NCI-H446 (cell line): Measurements from ENCODE around the gene CTDNEP1.

ENCODE experiments used
- DNase-seq, 2 experiments: peaks; one replicate each; lab custom pipeline; 2025; lab: John Stamatoyannopoulos, UW

Gene CTDNEP1

DNA sequence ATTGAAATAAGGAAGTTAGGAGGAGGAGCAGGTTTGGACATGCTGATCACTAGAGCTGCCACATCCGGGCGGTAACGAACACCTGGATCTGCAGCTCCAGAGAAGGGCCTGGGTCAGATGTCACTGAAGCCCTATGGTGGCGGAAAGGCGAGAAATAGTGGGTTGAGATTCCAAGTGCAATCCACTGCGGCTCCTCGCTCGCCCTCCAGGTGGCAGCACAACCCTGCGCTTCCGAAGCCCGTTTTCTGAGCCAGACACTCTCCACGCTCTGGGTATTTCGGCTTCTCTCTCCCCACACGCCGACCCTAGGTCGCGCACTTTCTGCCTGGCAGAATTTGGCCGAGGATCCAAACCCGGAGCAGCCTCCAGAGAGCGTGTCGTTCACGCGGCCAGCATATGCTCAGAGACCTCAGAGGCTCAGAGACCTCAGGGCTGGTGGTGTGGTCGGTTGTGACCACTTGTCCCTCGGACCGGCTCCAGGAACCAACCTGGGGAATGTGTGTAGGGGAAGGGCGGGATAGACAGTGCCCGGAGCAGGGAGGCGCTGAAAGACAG, 29.1 kb upstream of the CTDNEP1 start:
- DNase-seq = peak; percentile 70 to 82

DNA sequence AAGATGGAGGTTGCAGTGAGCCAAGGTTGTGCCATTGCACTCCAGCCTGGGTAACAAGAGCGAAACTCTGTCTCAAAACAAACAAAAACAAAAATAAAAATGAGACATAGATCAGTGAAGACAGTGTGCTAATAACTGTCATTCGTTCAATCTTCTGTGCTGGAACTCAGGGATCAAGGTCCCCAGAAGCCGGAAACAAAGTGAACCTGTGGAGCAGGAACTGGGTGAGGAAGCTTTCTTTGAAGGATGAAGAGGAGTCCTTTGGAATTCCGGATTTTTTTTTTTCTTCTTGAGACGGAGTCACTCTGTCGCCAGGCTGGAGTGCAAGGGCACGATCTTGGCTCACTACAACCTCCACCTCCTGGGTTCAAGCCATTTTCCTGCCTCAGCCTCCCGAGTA, 27.9 kb upstream of the CTDNEP1 start:
- DNase-seq = no peak

DNA sequence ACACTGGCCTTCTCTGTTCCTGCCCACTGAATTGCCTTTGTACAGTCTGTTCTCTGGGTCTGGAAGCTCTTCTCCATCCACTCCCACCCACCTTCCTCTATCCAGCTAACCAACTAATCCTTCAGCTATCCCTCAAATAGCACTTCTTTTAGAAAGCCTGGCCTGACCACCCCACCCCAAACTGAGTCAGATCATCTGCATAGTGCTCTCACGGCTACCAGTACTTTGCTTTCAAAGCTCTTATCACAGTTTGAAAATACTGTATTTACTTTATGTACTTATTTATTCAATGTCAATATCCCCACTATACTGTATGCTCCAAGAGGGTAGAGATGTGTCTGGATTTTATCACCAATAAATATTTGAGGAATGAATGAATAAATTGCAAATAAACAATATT, 15.2 kb upstream of the CTDNEP1 start:
- DNase-seq = no peak

DNA sequence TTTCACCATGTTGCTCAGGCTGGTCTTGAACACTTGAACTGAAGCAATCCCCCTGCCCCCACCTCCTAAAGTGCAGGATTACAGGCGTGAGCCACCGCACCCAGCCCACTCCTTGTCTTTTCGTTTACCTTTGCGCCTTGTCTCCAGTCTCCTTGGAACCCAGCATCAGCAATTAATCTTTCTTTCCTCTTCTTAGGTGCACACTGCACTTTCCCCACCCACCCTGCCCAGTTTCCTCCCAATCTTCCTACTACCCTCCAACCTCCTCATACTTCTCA, 12.2 kb upstream of the CTDNEP1 start:
- no peak for DNase-seq

DNA sequence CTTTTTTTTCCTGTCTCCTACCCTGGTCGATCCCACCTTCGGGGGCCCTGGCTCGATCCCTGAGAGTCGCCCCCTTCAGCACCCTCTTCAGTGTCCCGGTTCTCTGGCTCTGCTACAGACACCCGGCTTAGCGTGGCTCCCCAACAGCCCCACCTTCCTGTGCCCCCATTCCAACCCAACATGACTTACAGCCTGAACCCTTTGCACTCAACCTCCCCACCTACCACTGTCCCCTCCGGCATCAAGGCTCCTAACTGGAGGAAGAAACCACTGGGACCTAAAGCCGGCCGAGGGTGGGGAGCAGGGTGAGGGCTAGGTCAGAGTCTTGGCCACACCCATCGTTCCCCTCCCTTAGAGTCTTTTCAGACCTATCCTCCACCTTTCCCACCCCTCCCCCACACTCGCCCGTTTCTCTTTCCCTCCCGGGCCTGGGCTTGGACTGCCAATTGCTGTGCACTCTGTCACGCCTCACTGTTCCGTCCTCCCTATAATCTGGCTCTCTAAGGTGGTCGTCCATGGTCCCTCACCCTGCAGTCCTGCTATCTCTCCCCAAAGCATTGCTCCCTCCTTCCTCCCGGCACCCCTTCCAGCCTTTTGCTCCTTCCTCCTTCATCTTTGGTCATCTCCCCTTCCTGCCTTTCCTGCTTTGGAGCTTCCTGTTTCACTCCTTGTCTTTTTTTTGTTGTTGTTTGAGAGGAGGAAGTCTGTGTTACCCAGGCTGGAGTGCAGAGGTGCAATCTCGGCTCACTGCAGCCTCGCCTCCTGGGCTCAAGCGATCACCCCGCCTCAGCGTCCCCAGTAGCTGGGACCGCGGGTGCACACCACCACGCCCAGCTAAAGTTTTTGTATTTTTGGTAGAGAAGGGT, 11.6 kb upstream of the CTDNEP1 start:
- DNase-seq = peak in 1 of 2 experiments; percentile 15

DNA sequence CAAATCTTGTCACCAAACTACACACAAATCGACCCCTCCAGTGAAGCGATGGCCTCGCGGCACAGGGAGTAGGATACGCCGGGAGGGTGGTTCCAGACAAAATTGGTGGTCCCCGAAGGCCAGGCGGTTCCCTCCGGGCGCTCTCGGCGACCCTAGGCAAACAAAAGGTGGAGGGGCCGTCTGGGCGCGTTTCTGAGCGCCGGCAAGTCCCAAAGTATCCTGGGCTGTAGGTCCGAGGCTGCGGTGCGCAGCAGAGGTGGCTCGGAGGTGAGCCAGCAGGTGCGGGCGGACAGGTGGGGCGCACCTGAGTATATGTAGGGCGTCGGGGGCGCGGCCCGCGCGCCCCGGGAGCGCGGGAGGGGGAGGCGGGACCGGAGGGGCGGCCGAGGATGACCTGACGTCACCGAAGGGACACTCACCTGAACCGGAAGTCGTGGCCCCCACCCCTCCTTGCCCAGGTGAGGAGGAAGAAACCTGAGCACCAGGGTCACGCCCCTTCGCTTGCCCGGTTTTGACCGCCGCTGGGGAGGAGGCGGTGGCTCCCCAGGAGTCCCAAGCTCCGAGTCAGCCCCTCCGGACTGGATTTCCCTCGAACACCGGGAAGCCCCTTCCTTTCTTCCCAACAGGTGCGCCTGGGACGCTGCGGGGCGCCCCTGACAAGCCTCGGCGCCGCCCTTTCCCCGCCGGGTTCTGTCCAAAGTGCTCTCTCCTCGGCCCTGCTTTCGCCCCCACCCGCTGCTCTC, 10.8 kb upstream of the CTDNEP1 start, which contains the start of gene CLDN7:
CLDN7 (minus strand) TSS at position 287 of the 743 bp plus-strand sequence. CDS start 435 bp downstream, outside the sequence.
- DNase-seq = no peak

DNA sequence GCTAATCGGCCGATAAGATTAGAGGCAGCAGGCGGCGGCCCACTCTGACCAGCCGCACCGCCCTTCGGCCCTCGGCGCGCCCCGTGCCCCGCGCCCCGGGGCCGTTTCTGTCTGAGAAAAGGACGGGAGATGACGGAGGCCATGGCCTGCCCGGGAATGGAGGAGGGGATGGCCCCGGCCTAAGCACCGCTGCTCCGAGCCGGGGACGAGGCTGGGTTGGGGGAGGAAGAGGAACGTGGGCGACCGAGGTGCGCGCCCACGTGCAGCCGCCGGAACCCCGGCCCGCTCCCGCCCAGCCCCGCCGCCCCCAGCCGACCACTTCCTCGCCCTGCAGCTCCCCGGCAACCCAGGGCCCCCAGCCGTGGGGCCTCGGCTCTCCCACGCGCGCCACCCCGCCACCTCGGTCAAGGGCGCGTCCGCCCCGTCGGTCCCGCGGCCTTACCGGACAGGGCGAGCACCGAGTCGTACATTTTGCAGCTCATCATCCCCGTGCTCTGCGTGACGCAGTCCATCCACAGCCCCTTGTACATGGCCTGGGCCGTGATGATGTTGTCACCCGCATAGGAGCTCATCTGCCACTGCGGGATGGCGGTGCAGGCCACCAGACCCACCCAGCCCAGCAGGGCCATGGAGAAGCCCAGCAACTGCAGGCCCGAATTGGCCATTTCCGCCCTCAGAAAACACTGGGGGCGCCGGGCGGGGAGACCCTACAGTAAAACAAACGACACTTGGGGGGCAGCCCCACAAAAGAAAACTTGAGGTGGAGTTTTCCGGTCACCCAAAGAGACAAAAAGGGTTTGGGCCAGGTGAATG, 10.1 kb upstream of the CTDNEP1 start:
- no peak for DNase-seq

DNA sequence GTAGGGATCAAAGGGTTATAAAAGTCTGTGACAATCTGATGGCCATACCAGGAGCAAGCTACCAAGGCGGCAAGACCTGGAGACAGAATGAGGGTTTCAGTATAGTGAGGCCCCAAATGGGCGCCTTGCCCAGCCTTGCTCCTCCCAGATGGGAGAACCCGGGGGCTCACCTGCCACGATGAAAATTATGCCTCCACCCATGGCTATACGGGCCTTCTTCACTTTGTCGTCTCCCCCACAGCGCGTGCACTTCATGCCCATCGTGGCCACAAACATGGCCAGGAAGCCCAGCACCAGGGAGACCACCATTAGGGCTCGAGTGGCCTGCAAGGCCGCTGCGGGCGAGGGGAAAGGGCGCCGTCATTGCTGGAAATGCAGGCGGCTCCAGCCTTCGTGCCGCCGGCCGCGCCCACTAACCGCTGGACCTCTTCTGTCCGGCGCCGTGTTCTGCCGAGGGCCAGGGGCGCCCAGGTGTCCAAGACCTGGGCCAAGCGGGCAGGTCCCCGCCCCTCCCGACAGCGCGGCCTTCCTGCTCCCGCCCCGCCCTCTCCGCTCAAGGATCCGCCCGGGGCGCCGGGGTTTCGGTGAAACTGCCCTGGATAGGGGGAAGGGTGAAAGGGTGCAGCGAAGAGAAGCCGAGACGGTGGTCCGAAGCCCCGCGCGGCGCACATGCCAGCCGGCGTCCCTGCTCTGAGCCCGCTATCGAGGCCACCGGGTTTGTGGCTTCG, 9.3 kb upstream of the CTDNEP1 start:
- no peak for DNase-seq

DNA sequence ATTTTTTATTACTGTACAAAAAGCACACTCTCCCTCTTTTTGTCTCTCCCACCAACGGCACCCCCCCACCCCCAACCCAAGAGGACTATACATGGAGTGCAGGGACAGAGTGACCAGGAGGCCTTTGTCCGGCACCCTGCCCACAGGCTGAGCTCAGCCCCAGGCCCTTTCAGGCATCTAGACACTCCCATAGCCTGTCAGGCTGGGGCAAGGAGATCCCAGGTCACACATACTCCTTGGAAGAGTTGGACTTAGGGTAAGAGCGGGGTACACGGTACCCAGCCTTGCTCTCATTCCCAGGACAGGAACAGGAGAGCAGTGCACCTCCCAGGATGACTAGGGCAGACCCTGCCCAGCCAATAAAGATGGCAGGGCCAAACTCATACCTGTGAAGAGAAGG, 8.6 kb upstream of the CTDNEP1 start:
- no peak for DNase-seq

DNA sequence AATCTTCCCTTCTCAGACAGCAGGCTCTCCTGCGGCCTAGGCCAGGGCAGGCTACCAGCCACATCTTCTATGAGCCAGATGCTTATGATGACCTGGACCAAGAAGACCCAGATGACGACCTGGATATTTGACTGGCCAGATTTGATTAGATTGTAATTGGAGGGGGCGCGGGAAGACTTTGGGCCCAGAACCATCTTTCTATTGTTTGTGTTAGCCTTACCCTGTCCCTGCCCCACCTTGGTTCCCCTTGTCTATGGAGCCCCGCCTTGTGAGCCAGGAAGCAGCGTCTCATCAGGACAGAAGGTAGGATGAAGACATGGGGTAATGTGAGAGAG, 8.0 kb upstream of the CTDNEP1 start:
- DNase-seq = no peak

DNA sequence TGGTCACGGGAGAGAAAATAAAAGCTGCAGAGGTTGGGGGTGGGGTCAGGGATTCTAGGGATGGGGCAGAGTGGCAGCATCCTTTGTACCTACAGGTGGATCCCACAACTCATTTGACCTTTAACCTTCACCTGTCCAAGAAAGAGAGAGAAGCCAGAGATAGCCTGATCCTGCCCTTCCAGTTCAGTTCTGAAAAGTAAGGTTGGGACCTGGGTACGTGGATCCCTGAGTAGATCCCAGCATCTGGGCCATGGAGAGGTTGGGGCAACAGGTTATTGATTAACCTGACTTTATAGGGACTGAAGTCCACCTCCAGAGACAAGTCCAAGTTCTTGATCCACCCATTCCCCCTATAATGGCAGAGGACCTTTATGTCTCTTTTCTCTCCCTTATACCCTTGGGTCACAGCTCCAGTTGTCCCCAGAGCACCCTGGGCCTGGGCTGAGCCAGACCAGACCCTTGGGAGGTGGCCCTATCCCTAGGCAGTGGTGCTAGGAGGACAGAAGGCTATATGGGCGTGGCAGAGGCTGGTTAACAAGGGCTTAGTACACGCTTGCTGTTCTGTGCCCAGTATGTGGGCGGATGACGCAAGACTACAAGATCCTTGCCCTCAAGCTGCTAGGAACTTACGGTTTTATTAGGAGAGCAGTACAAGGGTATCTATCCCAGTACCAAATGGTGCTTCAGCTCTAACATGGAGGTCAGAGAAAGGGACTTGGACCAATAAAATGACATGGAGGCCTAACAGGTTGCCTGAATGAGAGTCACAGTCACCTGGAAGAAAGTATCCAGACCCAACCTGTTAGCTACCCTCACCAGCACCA, 7.4 kb upstream of the CTDNEP1 start:
- no peak for DNase-seq

DNA sequence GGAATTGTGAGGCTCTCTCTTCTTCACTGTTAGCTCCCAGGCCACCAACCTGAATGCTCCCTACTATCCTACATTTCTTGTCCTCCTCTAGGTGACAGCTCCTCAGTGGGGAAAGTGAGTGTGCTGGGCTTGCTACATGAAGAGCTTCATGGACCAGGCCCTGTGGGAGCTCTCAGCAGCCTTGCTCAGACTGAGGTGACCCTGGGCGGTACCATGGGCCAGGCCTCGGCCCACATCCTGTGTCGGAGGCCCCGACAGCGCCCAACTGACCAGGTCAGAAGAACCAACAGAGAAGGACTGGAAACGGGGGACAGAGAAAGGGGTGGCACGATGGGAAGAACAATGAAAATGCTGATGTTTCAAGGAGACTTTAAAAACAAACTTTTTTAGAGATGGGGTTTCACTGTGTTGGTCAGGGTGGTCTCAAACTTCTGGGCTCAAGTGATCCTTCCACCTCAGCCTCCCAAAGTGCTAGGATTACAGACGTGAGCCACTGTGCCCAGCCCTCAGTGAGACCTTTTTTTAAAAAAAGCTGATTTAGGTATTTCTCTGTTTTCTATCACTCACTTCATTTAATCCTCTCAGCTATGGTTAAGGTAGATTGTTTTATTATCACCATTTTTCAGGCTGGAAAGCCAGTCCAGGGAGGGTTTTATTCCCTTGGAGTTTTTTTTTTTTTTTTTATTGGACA, 5.4 kb upstream of the CTDNEP1 start:
- no peak for DNase-seq

DNA sequence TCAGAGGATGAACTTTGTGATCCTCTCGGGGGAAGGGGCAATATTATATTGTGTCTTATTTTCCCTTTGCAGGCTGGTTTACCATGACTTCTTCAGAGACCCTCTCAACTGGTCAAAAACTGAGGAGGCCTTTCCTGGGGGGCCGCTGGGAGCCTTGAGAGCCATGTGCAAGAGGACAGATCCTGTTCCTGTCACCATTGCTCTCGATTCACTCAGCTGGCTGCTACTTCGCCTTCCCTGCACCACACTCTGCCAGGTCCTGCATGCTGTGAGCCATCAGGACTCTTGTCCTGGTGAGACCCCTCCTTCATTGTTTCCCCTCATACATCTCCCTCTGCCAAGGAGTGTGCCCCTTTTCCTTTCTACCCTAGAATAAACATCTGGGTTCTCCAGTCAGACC, 3.0 kb upstream of the CTDNEP1 start:
- DNase-seq = no peak

DNA sequence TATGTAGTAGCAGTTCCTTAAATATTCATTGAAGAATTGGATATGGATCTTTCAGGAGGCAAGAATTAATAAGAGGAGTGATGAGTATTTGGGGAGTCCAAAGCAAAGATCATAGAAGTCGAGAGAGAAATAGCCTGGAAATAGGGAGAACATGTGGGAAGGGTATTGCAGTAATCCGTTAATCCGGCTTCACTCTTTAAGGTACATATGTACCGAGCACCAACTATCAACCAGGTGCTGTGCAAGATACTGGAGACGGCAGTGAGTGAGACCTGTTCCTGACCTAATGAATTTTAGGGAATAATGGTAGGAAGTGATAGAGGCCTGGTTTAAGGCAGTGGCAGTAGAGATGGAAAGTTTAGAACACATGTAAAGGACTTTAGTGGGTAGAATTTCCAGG, 1.5 kb upstream of the CTDNEP1 start:
- no peak for DNase-seq

DNA sequence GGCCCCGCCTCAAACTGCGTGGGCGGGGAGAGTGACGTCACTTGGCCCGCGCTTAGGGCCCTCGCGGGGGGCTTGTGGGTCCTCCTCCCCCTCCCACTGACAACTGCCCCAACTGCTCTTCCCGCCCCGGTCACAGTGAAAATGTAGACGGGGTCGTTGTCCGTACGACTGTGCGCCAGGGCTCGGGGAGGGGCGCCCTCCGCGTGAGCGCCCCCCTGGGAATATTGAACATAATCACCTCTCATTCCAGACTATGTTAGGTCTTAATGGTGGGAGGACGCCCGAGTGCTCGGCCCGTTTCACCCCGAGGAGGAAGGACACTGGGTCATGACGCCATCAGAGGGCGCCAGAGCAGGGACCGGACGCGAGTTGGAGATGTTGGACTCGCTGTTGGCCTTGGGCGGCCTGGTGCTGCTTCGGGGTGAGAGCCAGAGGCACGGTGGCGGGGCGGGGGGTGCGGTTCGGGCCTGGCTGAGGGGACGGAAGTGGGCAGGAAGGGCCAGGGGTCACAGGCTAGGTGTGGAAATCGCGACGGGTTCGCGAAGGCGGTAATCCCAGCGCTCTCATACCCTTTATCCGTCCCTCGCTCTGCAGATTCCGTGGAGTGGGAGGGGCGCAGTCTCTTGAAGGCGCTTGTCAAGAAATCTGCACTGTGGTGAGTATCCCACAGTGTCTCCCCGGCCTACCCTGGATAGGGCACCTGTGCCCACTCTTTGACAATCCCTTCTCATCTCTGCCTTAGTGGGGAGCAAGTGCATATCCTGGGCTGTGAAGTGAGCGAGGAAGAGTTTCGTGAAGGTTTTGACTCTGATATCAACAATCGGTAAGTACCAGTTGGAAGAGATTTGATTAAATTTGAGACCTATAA, 876 bp upstream of the CTDNEP1 start, which contains the start of gene ELP5:
ELP5 (plus strand) TSS at position 40 of the 868 bp plus-strand sequence; CDS start at position 376, 336 bp downstream.
- DNase-seq = peak; percentile 90 to 93

DNA sequence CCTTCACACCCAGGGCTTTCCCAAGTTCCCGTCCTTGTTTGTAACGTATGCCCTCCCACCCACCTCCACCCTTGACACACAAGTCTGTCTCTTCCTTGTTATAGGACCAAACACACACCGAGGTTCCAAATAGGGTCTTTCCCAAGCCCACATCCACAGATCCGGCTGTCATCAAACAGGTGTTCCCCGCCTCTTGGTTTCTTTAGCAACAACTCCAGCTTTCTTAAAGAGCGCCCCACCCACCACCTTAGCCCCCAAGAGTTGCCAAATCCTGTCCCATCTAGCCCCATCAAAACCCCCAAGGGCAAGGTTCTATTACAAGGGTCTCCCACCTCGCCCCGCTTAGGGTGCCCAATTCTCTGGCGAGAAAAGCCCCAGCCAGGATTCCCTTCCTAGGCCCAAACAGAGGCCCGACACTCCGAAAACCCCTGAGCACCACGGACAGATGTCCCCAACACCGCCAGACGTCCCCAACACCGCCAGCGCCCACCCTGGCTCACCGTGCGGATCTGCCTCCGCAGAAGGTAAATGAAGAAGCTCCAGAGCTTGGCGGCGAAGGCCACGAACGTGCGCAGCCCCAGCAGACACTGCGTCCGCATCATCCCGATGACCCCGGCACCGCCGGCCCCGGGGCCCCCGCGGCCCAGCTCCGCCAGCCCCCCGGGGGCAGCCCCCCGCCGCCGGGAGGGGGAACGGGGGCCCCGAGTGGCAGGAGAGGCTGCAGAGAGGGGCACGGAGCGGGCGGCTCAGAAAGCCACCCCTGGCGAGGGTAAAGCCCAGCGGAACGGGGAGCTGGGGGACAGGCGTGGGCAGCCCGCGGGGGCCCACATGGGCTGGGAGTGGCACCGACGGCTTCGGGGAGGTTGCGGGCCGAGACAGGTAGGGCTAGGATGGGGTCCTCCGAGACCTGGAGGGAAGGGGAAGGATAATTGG, 573 bp downstream of the CTDNEP1 start:
- no peak for DNase-seq

DNA sequence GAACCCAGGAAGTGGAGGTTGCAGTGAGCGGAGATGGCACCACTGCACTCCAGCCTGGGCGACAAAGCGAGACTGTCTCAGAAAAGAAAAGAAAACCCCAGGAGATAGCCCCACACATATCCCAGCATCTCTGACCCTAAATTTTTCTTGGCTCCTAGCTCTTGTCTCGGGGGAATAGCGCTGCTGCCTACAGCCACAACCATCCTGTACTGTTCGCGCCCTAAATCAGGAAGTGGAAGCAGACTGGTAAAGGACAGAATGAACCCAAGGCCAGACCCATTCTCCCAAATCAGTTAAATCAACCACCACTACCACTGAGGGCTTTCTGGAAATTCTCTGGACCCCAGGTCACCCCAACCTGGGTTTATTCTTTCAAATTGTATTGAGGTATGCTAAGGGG, 1.7 kb downstream of the CTDNEP1 start:
- DNase-seq = no peak

DNA sequence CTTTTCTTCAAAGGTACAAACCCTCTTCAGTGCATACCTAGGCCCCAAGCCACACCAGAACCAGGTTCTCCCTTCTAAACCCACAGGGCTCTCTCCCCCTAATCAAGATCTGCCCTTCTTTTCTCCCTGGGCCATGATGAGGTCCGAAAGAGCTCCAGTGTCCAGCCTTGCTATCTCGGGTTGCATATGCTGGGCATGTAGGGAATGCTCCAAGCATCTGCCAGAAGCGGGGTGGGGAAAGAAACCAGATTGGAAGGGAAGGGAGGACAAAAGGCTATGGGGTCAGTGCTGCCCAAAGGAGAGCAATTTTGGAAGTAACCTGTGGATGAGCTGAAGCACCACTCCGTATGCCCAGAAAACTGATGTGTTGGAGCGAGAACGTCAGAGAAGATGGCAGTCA, 2.3 kb downstream of the CTDNEP1 start:
- DNase-seq = no peak
